NCI-H2196 (cell line): ENCODE data around the gene CCL26.

ENCODE experiments used
- DNase-seq: peaks from one replicate; lab custom pipeline; 2025; ENCODE audit not compliant: unreplicated experiment; lab: John Stamatoyannopoulos, UW

Gene CCL26

GRCh38 chr7:75772081-75773077 is at the start of gene CCL26:
Gene CCL26, minus strand, starts transcription at chr7:75772211. Its CDS starts 35 bp downstream, at chr7:75772176.
- no peak for DNase-seq

DNA sequence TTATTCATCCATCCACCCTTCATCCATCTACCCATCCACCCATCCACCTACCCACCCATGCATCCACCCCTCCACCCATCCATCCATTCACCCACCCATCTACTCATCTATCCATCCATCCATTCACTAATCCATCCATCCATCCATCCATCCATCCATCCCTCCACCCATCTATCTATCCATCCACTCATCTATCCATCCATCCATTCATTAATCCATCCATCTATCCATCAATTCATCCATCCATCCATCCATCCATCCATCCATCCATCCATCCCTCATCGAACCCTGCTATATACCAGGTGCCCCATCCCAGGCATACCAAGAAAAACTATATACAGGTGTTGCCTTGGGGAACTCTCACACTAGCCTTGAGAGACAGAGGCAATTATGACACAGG is 48.7 kb upstream of the CCL26 start:
- DNase-seq, result no peak

- DNase-seq, result no peak
These were observed 47.7 kb upstream of the CCL26 start for GRCh38 chr7:75819711-75820110.

GRCh38 chr7:75818472-75818871 is 46.5 kb upstream of the CCL26 start:
- no peak for DNase-seq

GRCh38 chr7:75817116-75817515 is 45.1 kb upstream of the CCL26 start:
- DNase-seq, result no peak

- no peak for DNase-seq
These were observed 43.5 kb upstream of the CCL26 start for GRCh38 chr7:75815418-75816064.

GRCh38 chr7:75814407-75814947 is 42.5 kb upstream of the CCL26 start:
- no peak for DNase-seq

GRCh38 chr7:75813781-75814236 is 41.8 kb upstream of the CCL26 start, which contains the start of gene CCL24:
Gene CCL24, minus strand, starts transcription at chr7:75813806. Its CDS starts 91 bp downstream, at chr7:75813715.
- no peak for DNase-seq

DNA sequence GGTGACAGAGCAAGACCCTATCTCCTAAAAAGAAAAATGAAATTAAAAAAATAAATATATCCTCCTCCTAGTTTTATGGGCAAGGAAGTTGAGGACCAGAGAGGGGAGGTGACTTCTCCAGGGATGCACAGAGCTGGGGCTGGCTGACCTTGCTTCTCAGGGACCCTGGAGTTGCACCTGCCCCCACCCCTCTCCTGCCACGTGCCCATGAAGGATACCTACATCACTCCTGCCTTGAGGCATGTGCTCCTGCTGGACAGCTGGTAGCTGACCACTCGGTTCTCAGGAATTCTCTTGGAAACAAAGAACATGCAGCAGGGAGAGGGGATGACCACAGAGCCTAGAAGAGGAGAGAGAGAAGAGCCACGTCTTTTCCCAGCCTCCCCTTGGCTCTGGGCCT is 41.1 kb upstream of the CCL26 start:
- no peak for DNase-seq

DNA sequence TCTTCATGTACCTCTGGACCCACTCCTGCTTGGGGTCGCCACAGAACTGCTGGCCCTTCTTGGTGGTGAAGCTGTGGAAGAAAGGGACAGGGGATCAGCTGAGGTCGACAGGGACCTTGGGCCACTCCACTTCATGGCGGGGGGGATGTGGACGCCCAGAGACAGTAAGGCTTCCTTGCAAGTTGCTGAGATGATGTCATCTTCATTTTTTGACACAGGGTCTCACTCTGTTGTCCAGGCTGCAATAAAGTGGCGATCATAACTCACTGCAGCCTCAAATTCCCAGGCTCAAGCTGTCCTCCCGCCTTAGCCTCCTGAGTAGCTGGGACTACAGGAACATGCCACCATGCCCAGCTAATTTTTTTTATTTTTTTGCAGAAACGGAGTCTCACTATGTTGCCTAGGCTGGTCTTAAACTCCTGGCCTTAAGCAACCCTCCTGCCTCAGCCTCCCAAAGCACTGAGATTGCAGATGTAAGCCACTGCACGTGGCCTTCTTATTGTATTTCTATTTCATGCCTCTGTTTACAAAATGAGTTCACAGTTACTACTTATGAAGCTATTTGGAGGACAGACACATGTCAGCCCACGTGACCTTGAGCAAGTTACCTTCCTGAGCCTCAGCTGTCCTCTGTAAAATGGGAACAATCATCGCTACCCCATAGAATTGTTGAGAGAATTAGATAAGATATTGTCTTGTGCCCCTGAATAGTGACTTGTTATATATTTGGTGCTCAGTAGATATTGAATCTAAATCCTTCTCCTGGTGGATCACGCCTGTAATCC is 40.1 kb upstream of the CCL26 start:
- DNase-seq, result no peak

DNA sequence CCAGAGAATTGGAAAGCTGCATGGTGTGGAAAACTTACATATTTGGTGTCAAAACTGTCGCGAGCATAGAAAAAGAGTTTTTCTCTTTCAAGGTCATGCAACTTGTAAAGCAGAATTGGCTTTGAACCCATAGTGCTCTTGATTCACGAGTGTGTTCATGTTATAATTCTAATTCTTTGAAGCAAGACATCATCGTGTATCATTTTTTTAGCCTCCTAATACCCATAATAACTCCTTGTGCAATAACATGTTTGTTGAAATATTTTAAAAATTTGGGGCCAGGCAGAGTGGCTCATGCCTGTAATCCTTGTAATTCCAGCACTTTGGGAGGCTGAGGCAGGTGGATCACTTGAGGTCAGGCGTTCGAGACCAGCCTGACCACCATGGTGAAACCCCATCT is 37.4 kb upstream of the CCL26 start:
- DNase-seq, result no peak

- DNase-seq, result peak; percentile 80
These were observed 36.1 kb upstream of the CCL26 start for GRCh38 chr7:75808106-75808505.

DNA sequence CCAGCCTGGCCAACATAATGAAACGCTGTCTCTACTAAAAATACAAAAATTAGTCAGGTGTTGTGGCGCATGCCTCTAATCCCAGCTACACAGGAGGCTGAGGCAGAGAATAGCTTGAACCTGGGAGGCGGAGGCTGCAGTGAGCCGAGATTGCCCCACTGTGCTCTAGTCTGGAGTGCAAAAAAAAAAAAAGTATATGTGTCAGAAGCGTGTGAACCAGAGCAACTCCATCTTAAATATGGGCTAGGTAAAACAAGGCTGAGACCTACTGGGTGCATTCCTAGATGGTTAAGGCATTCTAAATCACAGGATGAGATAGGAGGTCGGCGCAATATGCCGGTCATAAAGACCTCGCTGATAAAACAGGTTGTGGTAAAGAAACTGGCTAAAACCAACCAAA is 35.4 kb upstream of the CCL26 start:
- DNase-seq, result no peak

DNA sequence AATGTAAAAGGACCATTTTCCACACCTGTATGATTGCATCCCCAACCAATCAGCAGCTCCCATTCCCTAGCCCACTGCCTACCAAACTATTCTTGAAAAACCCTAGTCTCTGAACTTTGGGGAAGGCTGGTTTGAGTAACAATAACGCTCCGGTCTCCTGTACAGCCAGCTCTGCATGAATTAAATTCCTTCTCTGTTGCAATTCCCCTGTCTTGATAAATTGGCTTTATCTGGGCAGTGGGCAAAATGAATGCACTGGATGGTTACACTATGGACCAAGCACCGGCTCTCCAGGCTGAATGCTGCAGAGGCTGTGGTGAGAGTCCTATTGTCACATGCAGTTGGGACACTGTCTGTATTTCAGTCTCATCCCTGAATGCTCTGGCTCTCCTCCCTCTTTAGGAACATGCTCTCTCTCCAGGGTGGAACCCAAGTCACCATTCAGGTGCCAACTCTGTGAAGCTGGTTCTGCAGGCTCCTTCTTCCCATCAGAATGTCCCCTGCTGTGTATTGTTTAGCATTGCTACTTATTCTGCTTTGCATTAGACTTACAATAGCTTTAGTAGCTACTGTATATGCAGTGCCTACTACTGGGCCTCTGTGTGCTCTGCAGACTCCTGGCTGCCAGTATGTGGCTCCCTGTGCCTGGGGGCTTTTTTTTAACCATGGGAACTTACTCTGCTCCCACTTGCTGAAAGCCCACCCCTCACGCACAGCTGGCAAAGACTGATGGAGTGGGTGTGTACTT is 34.7 kb upstream of the CCL26 start:
- no peak for DNase-seq

DNA sequence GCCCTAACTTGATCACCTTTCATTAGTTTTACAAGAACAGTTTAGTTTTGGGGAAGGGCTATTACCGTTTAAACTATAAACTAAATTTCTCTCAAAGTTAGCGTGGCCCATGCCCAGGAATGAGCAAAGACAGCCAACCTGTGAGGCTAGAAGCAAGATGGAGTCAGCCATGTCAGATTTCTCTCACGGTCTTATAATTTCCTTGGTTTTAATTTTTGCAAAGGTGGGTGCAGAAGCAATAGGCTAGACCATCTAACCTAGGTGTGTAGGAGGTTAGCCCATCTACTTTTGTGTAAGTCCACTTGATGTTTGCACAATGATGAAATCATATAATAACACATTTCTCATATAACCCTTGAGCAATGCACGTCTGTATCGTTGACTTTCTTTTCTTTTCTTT is 32.7 kb upstream of the CCL26 start:
- DNase-seq, result no peak

GRCh38 chr7:75804004-75804403 is 32.0 kb upstream of the CCL26 start:
- DNase-seq, result no peak

GRCh38 chr7:75802552-75802821 is 30.5 kb upstream of the CCL26 start:
- DNase-seq, result no peak

DNA sequence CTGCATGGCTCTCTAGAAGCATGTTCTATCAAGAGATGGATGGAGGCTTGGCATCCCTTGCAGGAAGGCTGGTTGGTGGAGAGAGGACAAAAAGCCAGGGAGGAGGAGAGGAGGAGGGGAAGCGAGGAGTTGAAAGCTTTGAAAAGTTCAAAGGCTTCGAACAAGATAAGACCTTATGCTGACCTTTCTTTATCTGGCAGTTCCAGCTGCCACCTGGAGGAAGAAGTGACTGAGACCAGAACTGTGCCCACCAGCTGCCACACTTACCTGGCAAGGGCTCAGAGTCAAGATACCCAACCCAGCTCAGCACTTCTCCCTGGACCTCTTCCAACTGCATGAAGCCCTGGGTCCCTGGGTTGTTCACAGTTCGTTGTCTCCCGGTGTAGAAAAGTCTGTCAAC is 26.8 kb upstream of the CCL26 start:
- peak; percentile 11 for DNase-seq

- no peak for DNase-seq
These were observed 24.4 kb upstream of the CCL26 start for GRCh38 chr7:75796420-75796819.

DNA sequence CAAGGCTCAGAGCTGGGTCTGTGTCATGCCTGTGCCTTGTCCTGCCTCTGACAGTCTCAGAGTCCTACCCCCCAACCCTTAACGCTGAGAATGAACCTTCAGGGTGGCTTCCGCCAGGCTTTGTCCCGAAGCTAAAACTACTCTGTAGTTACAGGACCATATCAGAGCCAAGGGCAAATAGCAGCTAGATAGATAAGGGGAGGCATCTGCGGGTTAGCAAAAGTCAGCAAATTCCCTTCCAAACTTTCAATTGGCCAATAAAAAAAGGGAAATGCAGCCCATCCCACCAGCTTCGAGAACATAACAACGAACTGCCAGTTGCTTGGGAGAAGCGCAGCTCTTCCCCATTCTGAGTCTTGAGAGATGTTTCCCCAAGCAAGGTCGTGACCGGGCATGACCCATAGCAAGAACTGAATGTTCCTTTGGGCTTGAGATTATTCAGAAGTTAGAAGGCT is 23.8 kb upstream of the CCL26 start:
- DNase-seq, result no peak
